CD14-positive monocyte (primary cell): ENCODE measurements around the gene SH2D7. TPM values are rescaled to one million over a fixed set of nuclear protein-coding genes. Genes with fewer than 3 reads are reported as not detected.

Source experiments
- DNase-seq, 3 donors: peaks; one replicate each; pipeline ENCODE4 v3.0.0-alpha.2; 2011 to 2022
- H2AFZ ChIP-seq: 2 replicates; pipeline ENCODE4 v1.6.0; 2012; ENCODE audit warnings: mild to moderate bottlenecking, low read depth, low read length, inconsistent platforms; ENCODE audit not compliant: insufficient read depth, poor library complexity, severe bottlenecking
- H3K27ac ChIP-seq, 2 donors: 1 replicate in 1 of 2; 2 replicates in 1 of 2; pipeline ENCODE4 v1.5.1; 2012 to 2013; ENCODE audit warnings: low read length in 2 of 2, control low read depth in 1 of 2, inconsistent platforms in 1 of 2, low read depth in 1 of 2, mild to moderate bottlenecking in 1 of 2
- H3K27me3 ChIP-seq, 2 donors: one replicate each; pipeline versions ENCODE4 v1.6.0 to v1.6.1; 2011 to 2013; ENCODE audit warnings: low read length in 2 of 2; ENCODE audit not compliant: control insufficient read depth in 2 of 2, insufficient read depth in 2 of 2
- H3K36me3 ChIP-seq, 2 donors: replicated peaks in 1 of 2; 1 replicate in 1 of 2; 2 replicates in 1 of 2; pipeline versions ENCODE4 v1.5.1 to v1.6.1; 2012 to 2013; ENCODE audit warnings: low read length in 2 of 2, control low read depth in 1 of 2, inconsistent platforms in 1 of 2, mild to moderate bottlenecking in 1 of 2; ENCODE audit not compliant: insufficient read depth in 2 of 2, control insufficient read depth in 1 of 2
- H3K4me1 ChIP-seq, 2 donors: 1 replicate in 1 of 2; 2 replicates in 1 of 2; pipeline versions ENCODE4 v1.5.1 to v1.6.1; 2012 to 2013; ENCODE audit warnings: low read length in 2 of 2, control low read depth in 1 of 2, inconsistent platforms in 1 of 2, mild to moderate bottlenecking in 1 of 2, moderate library complexity in 1 of 2; ENCODE audit not compliant: insufficient read depth in 2 of 2, control insufficient read depth in 1 of 2
- H3K4me2 ChIP-seq: replicated peaks from 2 replicates; pipeline ENCODE3; 2012; ENCODE audit warnings: low read length, moderate library complexity, mild to moderate bottlenecking; ENCODE audit not compliant: poor library complexity, severe bottlenecking; ENCODE audit errors: extremely low read depth
- H3K4me3 ChIP-seq, 3 experiments: fragments of 200-600 bp in 1 of 3; sonication (generic) in 1 of 3; replicated peaks in 1 of 3; 1 replicate in 2 of 3; 2 replicates in 1 of 3; pipeline ENCODE4 v1.5.1; 2011 to 2013; ENCODE audit warnings: low read length in 3 of 3, mild to moderate bottlenecking in 3 of 3, control low read depth in 2 of 3, low read depth in 2 of 3, inconsistent platforms in 1 of 3, moderate library complexity in 1 of 3
- H3K79me2 ChIP-seq: 2 replicates; pipeline ENCODE4 v1.6.0; 2012; ENCODE audit warnings: mild to moderate bottlenecking, control low read depth, inconsistent platforms, low read length, moderate library complexity; ENCODE audit not compliant: insufficient read depth
- H3K9ac ChIP-seq: 2 replicates; pipeline ENCODE4 v1.6.0; 2017; ENCODE audit warnings: low read length, mild to moderate bottlenecking; ENCODE audit not compliant: insufficient read depth, poor library complexity, severe bottlenecking
- H3K9me3 ChIP-seq, 2 donors: replicated peaks in 1 of 2; 1 replicate in 1 of 2; 2 replicates in 1 of 2; pipeline versions ENCODE4 v1.5.1 to v1.6.1; 2012 to 2013; ENCODE audit warnings: low read length in 2 of 2, control low read depth in 1 of 2; ENCODE audit not compliant: control insufficient read depth in 1 of 2, insufficient read depth in 1 of 2
- H4K20me1 ChIP-seq: 2 replicates; pipeline ENCODE4 v1.6.0; 2012; ENCODE audit warnings: mild to moderate bottlenecking, low read length, control low read depth, moderate library complexity; ENCODE audit not compliant: insufficient read depth
- H3K27ac Mint-ChIP-seq, 7 donors: one replicate each; pipeline ENCODE4 v1.8.0; 2020; ENCODE audit warnings: mild to moderate bottlenecking in 7 of 7, mixed read lengths in 7 of 7, moderate library complexity in 6 of 7, inconsistent platforms in 2 of 7
- H3K27me3 Mint-ChIP-seq, 3 donors: one replicate each; pipeline ENCODE4 v1.8.0; 2021 to 2022; ENCODE audit warnings: low read depth in 3 of 3, mild to moderate bottlenecking in 3 of 3, mixed read lengths in 3 of 3, moderate library complexity in 3 of 3, inconsistent platforms in 1 of 3
- H3K36me3 Mint-ChIP-seq, 2 donors: one replicate each; pipeline ENCODE4 v1.8.0; 2020; ENCODE audit warnings: mixed read lengths in 2 of 2, inconsistent platforms in 1 of 2, mild to moderate bottlenecking in 1 of 2
- H3K4me1 Mint-ChIP-seq: one replicate; pipeline ENCODE4 v1.8.0; 2020; ENCODE audit warnings: mild to moderate bottlenecking, mixed read lengths
- H3K4me3 Mint-ChIP-seq, 2 donors: one replicate each; pipeline ENCODE4 v1.8.0; 2020; ENCODE audit warnings: mild to moderate bottlenecking in 2 of 2, mixed read lengths in 2 of 2, moderate library complexity in 1 of 2
- H3K9me3 Mint-ChIP-seq, 7 donors: one replicate each; pipeline ENCODE4 v1.8.0; 2020 to 2022; ENCODE audit warnings: mixed read lengths in 7 of 7, mild to moderate bottlenecking in 6 of 7, moderate library complexity in 6 of 7, inconsistent platforms in 2 of 7
- WGBS: methylation state at CpG from one replicate; pipeline ENCODE4 v1.1.5; 2013; ENCODE audit warnings: missing lambda C conversion rate; ENCODE audit not compliant: insufficient coverage; 5-methylcytosine and 5-hydroxymethylcytosine counted together
- intact Hi-C, 2 donors: fragments of 100-400 bp; cut with micrococcal nuclease; formaldehyde crosslinking; loops; one replicate each; pipeline versions ENCODE4 v1.15.0 to v1.15.1; 2023
- polyA plus RNA-seq, 3 donors: library from polyadenylated mRNA; depleted of rRNA in 1 of 3; unstranded in 2 of 3; stranded (reverse) in 1 of 3; fragments of 300-500 nt in 2 of 3; fragments of >200 nt in 1 of 3; fragmentation: Illumina TruSeq in 2 of 3; gene quantifications; 1 replicate in 2 of 3; 2 replicates in 1 of 3; pipeline ENCODE4 v1.2.3, GENCODE V29; 2012 to 2021
- TF ChIP-seq, protein P1 (sequence below): fragments of 200-600 bp; IDR thresholded peaks from one replicate; pipeline ENCODE4 v1.8.0; 2022; ENCODE audit warnings: antibody characterized with exemption, mild to moderate bottlenecking

The SH2D7 gene
- polyA plus RNA-seq, 3 donors, result not detected

DNA sequence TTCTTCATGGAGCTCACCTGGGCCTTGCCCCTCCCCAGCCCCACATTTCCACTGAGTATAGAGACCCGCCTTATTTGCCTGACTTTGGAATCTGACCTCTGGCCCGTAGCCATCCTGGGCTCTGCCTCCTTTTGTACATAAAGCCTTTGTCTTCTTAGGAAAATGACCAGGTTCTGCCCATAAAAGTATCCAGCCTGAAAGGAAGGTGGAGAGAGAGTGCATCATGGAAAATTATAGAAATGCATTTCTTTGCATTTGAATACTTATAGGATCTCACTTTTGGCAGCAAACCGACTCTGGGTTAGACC, 3.6 kb upstream of the SH2D7 start:
- WGBS, result 100% methylated on average over 1 of the region's 3 CpGs
- H3K27me3 Mint-ChIP-seq, result peaks cover 0 to 4% (median 3%) of the 10 kb centered on the region in 3 donors

DNA sequence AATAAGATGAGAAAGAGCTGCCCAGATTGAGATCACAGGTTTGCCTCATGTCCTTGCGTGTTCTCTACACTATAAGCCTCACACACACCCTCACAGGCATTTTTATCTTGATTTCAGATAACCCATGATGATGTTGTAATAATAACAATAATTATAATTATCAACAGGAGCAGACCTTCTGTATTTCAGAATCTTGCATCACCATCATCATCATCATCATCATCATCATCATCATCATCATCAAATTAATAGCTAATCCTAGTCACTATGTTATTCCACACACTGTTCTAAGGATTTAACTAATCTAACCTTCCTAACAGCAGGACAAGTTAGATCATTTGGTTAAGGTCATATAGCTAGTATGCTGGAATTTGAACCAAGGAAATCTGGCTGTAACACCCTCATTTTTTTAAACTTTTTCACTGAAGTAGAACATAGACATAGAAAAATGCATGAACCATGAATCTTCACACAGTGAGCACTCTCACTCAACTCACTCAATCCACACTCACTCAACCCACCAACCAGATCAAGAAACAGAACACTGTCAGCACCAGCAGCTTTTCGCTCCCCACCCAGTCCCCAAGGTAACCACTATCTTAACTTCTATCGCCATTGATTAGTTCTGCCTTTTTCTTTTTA, 1.8 kb upstream of the SH2D7 start:
- H4K20me1 ChIP-seq, result no peaks in the 10 kb centered on the region
- H3K36me3 Mint-ChIP-seq, result no peaks in the 10 kb centered on the region
- WGBS, result 100% methylated on average over 1 of the region's 3 CpGs
- no peak for DNase-seq
- no peak overlapping the region for H3K27ac ChIP-seq
- TF ChIP-seq, protein P1, sequence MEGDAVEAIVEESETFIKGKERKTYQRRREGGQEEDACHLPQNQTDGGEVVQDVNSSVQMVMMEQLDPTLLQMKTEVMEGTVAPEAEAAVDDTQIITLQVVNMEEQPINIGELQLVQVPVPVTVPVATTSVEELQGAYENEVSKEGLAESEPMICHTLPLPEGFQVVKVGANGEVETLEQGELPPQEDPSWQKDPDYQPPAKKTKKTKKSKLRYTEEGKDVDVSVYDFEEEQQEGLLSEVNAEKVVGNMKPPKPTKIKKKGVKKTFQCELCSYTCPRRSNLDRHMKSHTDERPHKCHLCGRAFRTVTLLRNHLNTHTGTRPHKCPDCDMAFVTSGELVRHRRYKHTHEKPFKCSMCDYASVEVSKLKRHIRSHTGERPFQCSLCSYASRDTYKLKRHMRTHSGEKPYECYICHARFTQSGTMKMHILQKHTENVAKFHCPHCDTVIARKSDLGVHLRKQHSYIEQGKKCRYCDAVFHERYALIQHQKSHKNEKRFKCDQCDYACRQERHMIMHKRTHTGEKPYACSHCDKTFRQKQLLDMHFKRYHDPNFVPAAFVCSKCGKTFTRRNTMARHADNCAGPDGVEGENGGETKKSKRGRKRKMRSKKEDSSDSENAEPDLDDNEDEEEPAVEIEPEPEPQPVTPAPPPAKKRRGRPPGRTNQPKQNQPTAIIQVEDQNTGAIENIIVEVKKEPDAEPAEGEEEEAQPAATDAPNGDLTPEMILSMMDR, result no peak
- H3K79me2 ChIP-seq, result no peaks in the 10 kb centered on the region
- intact Hi-C loops, result no loop called here
- no peaks in the 10 kb centered on the region for H3K9me3 Mint-ChIP-seq
- H3K27me3 ChIP-seq, result no peaks in the 10 kb centered on the region
- no peak overlapping the region for H3K4me3 ChIP-seq
- H3K9me3 ChIP-seq, result no peaks in the 10 kb centered on the region
- peaks cover 17 to 31% of the 10 kb centered on the region in 2 donors for H3K4me1 ChIP-seq
- no peak overlapping the region for H3K4me3 Mint-ChIP-seq
- no peak overlapping the region for H3K27ac Mint-ChIP-seq
- peaks cover 21% of the 10 kb centered on the region for H3K4me1 Mint-ChIP-seq
- peaks cover 0 to 3% (median 0%) of the 10 kb centered on the region in 3 donors for H3K27me3 Mint-ChIP-seq
- H3K9ac ChIP-seq, result no peak overlapping the region
- no peak overlapping the region for H3K4me2 ChIP-seq
- no peak overlapping the region for H2AFZ ChIP-seq
- no peaks in the 10 kb centered on the region for H3K36me3 ChIP-seq

More for the DNA sequence above, 3.6 kb upstream of the SH2D7 start:
- Mint-ChIP-seq H3K36me3 (no peaks in the 10 kb centered on the region), H3K4me3 (peak overlapping the region in 1 of 2 donors; percentile 21), H3K27ac (peak overlapping the region in 5 of 7 donors; percentile 61 to 96 (median 89)), H3K9me3 (no peaks in the 10 kb centered on the region), H3K4me1 (peaks cover 34% of the 10 kb centered on the region)
- Histone ChIP-seq H3K9me3 (no peaks in the 10 kb centered on the region), H3K36me3 (no peaks in the 10 kb centered on the region), H4K20me1 (no peaks in the 10 kb centered on the region), H3K27me3 (no peaks in the 10 kb centered on the region), H3K9ac (no peak overlapping the region), H2AFZ (no peak overlapping the region), H3K4me1 (peaks cover 27 to 44% of the 10 kb centered on the region in 2 donors), H3K4me2 (peak overlapping the region; percentile 51), H3K27ac (peak overlapping the region; percentile 14 to 81), H3K4me3 (peak overlapping the region in 1 of 3 experiments; percentile 17), H3K79me2 (no peaks in the 10 kb centered on the region)
- TF ChIP-seq, protein P1, result no peak
- intact Hi-C loops, result no loop called here
- DNase-seq, result no peak
